Fibroblast of skin of scalp (primary cell): ENCODE data around the gene ING4.

Experiments used
- DNase-seq: peaks from one replicate; pipeline ENCODE4 v3.0.0-alpha.2; 2013

The ING4 gene

DNA sequence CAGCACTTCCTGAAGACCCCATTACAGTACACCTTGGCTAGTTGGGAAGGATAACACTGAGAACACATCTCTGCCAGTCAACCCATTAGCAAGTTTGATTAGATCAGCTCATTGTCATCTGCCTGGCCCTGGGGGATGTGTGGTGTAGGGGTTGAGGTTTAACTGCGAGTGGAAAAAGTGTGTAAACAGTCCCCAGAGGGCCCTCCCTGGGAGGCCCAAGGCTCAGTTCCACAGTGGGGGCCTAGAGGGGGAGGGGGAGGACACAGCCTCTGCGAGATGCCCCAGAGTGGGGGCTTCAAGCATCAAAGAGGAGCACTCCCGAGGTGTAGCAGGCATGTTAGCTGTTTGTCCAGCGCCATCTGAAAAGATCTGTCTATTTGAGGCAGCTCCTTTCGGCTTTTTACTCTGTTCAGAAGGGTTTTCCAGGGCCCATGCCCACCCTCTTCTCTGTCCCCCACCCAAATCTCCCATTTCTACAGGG, 27.5 kb downstream of the ING4 start:
- peak; percentile 67 for DNase-seq

DNA sequence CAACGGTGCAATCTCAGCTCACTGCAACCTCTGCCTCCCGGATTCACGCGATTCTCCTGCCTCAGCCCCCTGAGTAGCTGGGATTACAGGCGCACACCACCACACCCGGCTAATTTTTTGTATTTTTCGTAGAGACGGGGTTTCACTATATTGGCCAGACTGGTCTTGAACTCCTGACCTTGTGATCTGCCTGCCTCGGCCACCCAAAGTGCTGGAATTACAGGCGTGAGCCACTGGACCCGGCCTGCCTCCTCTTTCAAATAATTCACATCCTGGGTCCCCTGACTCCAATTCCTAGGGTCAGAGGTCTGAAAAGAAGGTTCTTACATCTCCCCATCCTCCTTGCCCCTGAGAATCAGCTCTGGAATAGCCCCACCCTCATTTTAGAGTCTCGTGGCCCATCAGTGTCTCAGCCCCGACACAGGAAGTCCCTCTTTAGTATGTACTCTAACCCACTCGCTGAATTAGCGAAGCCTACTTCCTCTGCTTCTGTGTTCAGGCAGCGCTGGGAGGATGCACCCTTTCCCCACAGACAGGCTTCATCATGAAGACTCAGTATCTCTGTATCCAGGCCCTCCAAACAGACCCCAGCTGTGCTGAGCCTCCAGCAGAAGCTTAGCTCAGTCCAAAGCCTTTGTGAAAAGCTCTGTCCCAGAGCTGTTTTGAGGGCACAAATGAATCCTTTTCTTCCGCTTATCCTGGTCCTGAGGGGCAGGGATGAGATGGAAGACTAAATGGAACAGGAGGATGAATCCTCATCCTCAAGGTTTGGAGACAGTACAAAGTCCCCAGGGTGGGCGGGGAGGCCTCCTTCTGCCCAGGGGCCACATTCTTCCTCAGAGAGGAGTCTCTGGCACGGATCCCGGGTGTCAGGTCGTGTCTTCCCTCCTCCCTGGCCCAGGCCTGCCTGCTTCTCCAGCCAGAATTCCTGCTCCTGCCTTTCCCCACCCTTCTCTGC, 30.6 kb downstream of the ING4 start:
- DNase-seq = peak; percentile 53

DNA sequence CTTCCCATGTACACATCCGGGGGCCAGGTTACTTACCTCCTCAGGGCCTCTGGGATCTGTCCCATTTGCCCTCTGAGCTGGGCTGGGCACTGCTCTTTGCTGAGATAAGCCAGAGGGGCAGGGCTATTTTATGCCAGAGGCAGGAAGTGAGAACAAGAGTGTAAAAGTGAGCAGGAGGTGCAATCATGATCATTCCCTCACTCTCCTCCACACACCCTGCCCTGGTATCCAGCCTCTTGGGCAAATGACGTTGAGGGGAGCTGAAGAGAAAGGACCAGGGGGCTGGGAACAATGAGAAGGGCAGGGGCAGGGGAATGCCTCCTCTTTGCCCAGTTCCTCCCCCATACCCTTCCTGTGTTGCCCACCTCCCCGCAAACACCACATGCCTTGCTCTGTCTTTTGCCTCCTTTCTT, 31.4 kb downstream of the ING4 start:
- no peak for DNase-seq

DNA sequence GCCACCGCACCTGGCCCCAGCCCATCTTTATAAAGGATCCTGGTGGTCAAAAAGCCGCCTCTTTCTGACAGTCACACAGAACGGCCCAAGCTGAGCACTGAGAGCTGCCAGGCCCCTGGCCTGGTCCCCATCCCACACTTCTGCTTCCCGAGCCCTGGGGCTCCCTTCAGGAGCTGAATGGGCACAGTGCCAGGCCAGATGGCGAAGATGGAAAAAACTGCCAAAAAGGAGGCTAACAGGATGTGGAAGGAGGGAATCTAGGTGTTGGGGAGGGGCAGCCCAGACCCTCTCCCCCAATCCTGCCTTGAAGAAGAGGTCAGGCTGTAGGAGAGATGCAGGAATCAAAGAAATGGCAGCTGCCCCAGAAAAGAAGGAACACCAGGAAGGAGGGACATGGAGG, 32.2 kb downstream of the ING4 start:
- no peak for DNase-seq

DNA sequence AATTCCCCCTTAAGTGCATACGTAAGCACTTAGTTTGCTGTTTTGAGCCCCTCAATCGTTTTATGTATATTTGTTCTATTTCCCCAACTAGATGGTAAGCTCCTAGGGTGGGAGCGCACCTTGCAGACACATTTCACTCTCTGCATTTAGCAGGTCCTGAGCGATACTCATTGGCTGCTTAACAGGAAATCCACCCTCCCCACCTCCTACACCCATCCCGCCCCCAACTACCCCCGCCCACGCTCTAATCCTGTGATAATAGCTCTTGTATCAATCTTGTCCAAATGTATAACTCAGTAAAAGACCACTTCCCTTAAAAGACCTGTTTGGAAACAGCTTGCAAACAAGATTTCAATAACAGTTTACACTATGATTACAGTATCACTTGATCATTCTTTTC, 35.3 kb downstream of the ING4 start:
- no peak for DNase-seq

DNA sequence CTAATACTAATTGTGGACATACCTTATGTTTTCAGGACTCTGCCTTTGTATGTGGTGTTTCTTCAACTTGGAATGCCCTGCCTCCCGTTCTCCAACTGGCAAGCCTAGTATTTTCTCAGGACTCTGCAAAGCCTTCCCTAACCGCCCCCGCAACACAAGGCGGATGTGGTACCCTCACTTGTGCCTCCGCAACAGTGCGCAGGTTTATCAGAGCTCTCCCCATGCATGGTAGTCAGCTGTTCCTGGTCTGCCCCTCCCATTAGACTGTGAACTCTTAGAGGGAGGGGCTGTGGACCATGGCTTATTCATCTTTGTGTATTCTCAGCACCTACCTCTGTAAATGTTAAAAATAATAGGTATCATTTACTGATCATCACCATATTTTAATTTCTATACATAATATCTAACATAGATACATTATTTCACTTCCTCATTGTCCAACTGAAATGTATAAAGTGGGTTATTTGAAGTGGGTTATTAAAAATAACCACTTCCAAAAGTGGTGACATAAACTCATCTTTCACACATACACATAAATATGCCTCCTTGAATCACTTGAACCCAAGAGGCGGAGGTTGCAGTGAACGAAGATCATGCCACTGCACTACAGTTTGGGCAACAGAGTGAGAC, 36.1 kb downstream of the ING4 start:
- no peak for DNase-seq

DNA sequence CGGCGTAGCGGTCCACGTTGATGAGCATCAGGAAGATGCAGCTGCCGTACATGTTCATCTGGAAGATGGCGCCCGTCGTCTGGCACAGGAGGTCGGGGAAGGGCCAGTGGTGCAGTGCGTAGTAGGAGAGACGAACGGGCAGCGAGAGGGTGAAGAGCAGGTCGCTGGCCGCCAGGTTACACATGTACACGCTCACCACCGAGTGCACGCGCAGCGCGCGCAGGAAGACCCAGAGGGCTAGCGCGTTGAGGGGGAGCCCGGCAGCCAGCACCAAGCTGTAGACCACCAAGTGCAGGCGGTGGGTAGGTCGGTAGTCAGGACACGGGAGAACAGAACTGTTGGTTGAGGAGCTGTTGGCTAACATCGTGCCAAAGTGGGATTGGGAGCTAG, 42.0 kb downstream of the ING4 start:
- no peak for DNase-seq

DNA sequence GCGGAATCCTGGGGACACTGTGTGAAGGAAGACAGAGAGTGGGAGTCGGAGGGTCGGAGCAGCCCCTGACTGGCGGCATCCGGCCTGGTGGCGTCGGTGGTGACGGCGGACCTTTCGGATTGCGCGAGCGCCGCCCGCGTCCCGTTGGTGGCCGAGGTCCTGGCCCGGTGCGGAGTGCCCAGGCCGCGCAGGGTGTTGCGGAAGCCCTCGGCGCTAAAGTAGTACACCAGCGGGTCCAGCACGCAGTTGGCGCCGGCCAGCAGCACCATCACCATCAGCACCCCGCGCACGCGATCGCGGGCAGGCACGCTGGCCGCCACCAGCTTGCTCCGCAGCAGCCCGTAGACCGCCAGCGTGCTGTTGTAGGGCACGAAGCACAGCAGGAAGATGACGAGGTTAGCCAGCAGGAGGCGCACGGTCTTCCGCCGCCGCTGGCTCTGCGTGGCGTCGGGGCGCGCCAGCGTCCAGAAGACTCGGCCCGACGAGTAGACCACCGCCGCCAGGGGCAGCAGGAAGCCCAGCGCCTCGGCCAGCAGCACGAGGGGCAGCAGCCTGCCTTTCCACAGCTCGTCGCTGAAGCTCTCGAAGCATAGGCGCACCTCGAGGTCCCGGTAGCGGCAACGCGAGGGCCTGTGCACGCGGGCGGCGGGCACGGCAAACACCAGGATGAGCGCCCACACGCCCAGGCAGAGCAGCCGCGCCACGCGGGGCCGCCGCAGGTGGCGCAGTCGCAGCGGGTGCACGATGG, 42.6 kb downstream of the ING4 start:
- DNase-seq = peak; percentile 75

DNA sequence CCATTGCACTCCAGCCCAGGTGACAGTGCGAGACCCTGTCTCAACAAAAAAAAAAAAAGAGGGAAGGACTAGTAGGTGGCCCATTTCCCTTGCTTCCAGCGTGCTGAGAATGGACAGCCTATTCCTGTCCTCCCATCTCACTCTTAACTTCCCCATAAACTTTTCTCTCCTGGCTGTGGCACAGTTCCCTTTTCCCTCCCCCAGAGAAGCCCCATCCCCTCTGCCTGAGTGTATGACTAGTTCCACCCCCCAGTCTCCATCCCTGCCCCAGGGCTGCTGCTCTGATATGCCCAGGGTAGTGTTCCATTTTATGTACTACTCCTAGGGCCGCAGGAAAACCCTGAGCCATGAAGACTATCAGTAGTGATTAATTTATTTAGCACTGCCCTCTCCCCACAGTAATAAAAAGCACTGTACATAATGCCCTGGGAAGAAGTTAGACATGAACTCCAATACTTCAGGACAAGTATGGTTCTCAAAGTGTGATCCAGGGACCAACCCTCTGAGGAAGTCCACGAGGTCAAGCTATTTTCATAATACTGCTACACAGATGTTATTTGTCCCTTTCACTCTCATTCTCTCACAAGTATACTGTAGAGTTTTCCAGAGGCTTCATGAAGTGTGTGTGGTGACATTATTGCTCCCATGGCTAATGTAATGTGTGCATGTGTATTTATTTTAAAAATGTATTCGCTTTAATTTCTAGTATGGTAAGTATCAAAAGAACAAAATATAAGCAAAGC, 44.3 kb downstream of the ING4 start:
- no peak for DNase-seq

DNA sequence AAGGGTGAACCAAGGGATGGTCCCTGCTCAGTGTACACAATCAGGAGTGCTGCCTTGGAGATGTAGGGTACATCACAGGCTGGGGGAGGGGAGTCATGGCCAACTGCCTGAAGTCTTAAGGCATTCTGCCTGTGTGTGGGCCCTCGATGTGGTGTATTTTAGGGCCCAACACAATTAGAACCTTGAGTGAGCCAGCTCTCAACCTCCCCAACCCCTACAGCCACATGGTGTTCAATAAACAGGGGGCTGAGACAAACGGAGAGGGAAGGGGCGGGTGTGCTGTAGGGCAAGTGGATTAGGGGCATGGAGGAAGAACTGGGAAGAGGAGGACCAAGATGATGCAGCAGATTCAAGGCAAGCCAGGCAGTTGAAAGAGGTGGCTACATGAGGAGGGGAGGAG, 47.1 kb downstream of the ING4 start:
- no peak for DNase-seq

DNA sequence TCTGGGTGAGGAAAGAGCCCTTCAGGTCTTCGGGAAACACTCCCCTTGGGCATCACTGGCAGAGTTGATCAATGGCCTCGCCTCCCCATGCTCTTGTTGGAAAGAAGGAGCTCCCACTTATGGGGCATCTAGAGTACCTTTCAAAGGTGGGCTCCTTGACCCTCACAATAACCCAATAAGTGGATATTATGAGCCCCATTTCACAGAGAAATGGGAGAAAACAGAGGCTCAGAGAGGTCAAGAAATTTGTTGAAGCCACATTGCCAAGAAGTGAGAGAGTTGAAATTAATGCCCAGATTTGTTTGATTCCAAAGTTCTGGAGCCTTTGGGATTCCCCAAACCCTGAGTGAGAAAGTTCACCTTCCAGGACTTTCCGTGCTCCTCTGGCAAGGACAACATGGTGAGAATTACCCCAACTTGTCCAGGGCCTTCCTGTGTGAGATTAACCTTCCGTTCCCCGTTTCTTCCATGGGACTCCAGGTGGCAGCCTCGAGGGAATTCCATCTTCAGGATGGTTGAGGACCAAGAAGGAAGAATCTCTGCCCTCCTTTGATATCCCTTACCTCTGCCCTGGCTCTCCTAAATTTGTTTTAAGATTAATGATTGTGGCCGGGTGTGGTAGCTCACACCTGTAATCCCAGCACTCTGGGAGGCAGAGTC, 48.3 kb downstream of the ING4 start:
- DNase-seq = no peak

DNA sequence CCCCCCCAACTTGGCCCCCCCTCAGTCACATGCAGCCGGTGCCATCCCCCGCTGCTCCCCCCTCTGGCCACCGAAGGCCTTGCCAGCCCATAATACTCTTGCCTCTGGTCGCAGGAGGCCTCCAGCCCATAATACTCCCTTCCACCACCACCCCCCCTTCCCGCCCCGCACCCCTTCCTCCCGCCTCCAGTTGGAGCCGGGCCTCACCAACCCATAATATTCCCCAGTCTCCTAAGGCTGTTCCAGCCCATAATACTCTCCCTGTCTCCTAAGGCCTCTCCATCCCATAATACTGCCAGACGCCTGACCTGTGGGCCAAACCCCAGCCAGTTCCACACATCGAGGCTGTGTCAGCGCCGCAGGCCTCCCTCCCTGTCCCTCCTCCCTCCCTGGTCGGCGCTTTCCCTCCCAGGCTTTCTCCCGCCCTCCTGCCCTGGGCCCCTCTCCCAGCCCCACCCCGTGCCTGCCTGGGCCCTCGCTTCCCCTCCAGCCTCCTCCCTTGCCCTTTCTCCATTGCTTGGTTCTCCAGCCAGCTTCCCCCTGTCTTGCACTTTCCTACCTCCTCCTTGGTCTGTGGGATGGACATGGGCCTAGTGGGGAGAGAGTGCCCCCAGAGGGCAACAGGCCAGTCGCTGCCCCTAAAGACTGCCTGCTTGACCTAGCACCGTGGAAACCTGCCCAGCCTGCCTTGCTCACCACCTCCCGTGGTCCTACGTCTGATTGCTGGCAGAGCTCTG, 49.0 kb downstream of the ING4 start:
- peak; percentile 96 for DNase-seq

DNA sequence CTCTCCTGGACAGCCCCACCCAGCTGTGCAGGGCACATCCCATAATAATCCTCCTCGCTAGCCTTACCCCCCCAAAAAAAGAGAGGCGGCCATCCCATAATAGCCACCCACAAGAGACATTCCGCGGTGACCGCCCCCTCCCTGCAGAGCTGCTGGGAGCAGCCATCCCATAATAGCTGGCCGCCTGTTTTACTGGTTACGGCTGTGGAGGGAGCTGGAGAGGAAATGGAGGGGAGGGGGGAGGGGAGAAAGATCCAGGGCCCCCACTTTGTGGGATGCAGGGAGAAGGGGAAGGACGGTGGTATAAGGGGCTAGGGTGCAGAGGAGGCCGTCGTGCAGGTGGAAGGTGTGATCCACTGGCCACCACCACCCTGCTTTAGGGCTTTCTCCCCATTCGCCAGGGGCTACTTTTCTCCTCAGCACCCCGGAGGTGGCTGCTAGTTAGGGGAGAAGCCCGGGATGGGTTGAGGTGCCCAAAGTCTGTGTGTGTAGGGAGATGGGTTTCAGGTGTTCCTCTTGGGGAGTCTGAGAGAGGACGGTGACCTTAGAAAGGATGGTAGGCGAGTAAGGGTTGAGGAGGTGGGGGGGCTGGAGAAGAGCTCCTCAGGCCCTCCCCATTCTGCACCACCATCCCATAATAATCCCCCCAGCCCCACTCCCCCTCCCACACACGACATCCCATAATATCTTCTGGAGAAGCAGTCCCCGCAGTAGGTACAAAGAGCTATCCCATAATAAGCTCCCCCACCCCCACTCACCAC, 49.7 kb downstream of the ING4 start:
- DNase-seq = peak; percentile 76

DNA sequence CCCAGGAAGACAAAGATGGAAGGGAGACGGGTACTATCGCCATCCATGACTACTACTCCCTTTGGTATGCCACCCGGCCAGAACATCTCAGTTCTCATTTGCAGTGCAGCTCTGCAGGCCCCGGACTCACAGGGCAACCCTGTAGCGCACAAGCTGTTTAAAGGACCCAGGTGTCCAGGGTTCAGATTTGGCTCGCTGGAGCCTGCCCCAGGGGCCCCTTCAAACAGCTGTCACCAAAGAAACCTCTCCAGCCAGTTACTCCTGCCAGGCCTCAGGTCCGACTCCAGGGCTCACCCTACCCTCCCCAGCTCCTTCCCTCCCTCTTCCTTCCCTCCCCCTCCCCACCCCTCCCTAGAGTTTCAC, 50.3 kb downstream of the ING4 start:
- DNase-seq = no peak

DNA sequence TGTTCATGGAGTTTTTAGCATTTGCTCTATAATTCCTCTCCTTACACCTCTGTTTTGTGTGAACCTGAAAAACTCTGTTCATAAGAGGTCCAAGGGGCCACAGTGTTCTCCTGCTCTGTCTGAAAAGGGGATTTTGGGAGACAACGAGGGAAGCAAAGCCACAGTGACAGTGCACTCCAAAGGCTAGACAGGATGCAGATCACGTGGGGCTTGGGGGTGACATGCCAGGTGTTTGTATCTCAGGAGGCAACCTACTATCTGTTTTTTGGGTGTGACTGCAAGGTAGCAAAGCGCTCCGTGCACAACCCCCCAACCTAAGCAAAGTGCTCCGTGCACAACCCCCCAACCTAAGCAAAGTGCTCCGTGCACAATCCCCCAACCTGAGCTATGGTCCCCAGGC, 50.7 kb downstream of the ING4 start:
- DNase-seq = no peak

DNA sequence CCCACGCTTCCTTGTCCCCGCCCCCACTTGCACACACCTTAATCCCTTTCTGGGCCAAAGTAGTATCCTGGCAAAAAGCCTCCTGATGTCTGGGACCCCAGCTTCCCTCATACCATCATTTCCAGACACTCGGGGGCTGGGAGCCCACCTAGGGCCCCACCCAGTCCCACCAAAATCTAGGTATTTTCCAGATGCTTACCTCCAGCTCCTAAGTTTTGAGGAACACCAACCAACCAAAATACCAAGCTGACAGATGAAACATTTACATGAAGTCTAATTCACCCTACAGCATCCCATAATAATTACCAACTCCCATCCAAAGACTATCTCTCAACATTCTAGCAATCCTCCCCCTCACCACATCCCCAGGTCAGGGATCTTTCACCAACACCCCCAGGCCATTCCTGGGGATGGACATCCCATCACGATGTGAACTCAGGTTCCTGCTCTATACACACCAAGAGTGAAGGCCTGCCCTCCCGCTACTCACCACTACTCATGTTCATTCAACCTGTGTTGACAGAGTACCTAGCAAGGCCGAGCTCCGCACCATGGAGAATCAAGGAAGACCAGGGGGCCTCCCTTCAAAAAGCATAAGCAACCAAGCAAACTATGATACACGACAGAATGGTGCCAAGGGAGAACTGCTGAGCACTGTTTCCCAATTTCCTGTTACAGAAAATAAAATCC, 54.2 kb downstream of the ING4 start:
- no peak for DNase-seq

DNA sequence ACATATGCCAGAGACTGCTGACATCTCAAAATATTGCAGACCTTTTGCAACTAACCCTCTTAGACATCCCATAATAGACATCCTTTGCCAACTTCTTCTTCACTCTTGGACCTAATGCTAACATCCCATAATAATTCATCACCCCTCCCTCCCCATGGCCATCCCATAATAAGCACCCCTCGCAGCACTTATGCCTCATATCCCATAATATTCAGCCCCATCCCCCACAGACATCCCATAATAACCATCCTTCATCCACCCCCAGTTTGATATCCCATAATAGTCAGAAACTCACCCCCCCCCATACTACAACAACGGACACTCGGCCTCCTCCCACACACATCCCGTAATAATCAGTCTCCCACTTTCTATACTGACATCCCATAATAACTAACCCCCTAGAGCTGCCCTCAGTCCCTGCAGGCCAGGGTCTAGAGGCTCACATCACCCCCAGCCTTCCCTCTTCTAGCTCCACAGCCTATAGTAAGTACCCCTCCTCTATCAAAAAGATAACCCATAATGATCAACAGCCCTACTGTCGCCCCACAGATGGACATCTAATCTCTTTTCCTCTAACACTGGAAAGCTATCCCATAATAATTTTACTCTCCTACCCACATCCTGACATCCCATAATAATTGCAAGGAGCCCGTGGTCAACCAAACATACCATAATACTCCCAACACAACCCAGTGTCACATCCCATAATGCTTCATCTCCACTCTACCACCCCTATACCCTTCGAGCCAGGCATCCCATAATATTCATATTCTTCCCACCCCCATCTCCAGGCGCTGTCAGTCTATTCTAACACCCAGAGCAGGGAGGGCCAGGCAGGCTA, 54.9 kb downstream of the ING4 start:
- DNase-seq = peak; percentile 56

DNA sequence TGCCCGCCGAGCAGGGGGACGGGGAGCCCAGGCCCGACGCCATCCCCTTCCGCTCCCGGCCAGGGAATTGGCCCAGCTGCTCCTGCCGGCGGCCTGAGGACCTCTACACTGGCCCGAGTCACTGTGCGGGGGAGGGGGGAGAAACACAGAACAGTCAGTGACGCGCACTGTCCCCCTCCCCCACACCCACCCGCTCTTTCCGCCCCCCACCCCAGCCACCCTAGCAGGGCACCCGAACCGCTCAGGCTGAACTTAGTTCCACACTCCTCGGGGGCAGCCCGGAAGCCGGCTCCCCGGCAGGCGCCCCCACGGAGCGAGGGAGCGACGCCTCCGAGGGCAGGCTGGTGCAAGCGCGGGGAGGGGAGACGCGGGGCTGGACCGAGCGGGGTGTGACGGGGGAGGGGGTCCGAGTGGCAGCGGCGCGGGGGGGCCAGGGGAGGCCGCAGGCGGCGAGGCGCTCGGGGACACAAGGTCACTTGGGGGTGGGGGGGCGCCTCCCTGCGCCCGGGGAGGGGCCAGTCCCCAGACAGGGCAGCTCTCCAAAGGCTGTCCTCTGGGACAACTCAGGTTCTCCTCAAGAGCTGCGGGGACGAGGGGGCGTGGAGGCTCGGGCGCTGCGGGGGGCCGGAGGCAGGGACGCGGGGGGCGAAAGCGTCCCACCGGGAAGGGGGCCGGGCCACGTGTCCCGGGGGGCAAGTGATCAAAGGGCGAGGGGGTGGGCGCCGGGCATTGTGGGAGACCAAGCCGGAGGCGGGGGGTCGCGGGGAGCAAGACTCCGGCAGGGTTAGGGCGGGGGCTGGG, 56.4 kb downstream of the ING4 start:
- peak; percentile 53 for DNase-seq
